C4-2B (cell line): ENCODE measurements around the gene ARHGEF33.
A peak's percentile ranks its signal among the peaks of the same experiment; 100 is the strongest.

Source experiments
- H3K27ac ChIP-seq: fragments of 450-650 bp; 2 replicates; pipeline ENCODE4 v1.5.1; 2017
- ZFX ChIP-seq: fragments of 450-650 bp; IDR thresholded peaks from 2 replicates; pipeline ENCODE4 v1.6.1; 2017
- TF ChIP-seq, protein P1 (sequence below): fragments of 450-650 bp; conservative IDR thresholded peaks from 2 replicates; pipeline ENCODE4 v1.5.1; 2017; ENCODE audit warnings: mild to moderate bottlenecking

The ARHGEF33 gene

GRCh38 chr2:38875227-38875575, 14.5 kb upstream of the ARHGEF33 start:
- peak overlapping the region; percentile 60 for H3K27ac ChIP-seq
- no peak for TF ChIP-seq ZFX

DNA sequence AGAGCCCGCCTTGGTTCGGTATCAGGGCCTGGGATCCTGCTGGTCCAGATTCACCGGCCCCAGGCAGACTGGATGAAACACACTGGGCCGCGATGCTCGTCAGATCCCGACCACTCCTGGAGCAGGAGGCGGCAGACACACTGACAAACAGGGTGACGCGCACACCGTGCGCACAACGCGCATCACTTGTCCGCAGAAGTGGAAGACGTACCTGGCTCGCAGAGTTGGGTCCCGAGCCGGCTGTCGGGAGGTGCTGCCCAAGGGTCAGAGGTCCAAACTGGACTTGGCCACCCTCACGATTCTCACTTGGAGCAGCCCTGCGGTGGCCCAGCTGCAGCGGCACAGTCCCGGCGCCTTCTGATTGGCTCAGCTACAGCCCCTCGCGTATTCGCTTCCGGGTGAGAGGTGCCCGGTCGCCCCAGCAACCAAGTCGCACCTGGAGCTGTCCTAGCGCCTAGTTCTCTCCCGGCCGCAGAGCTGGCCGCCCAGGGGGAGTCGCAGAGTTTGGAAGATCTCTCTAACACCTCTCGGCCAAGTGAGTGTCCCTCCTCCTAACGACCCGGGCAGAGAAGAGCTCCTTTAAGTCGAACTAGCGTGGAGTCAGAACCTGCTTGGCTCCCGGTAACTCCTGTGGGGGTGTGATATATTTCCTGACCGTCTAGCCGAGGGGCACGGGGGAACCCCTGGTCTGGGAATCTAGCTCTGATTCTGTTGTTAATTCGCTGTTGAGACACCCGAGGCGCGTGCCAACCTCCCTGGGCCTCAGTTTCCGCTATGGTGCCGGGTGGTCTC, 13.9 kb upstream of the ARHGEF33 start, which contains the start of the genes DHX57 and MORN2:
Gene DHX57, minus strand, starts transcription at position 359 of the 792 bp plus-strand sequence. CDS start 7,529 bp downstream, outside the sequence.
Gene MORN2, plus strand, starts transcription at position 401 of the 792 bp plus-strand sequence.
- TF ChIP-seq ZFX = no peak
- TF ChIP-seq, protein P1, sequence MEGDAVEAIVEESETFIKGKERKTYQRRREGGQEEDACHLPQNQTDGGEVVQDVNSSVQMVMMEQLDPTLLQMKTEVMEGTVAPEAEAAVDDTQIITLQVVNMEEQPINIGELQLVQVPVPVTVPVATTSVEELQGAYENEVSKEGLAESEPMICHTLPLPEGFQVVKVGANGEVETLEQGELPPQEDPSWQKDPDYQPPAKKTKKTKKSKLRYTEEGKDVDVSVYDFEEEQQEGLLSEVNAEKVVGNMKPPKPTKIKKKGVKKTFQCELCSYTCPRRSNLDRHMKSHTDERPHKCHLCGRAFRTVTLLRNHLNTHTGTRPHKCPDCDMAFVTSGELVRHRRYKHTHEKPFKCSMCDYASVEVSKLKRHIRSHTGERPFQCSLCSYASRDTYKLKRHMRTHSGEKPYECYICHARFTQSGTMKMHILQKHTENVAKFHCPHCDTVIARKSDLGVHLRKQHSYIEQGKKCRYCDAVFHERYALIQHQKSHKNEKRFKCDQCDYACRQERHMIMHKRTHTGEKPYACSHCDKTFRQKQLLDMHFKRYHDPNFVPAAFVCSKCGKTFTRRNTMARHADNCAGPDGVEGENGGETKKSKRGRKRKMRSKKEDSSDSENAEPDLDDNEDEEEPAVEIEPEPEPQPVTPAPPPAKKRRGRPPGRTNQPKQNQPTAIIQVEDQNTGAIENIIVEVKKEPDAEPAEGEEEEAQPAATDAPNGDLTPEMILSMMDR = no peak
- H3K27ac ChIP-seq = peak within 1 kb of the TSS; percentile 60

- peak overlapping the region; percentile 60 for H3K27ac ChIP-seq
- no peak for TF ChIP-seq ZFX
- TF ChIP-seq, protein P1 = no peak
Measured at GRCh38 chr2:38876407-38876806, 13.3 kb upstream of the ARHGEF33 start.

DNA sequence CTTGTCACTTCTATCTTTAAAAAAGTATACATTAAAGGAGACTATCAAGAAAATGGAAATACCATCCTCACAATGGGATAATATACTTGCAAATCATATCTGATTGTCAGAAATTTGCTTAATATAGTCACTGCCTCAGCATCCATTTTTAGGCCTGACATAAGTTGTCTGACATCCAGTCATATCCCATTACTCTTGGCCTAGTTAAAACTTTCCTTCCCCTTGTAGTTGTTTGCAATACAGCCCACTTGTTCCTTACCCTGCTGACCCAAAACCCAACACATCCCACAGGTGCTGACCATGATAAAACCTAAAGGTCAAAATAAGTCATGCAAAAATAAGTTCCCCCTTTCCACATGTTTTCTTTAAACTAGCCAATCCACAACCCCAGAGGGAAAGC, 3.6 kb upstream of the ARHGEF33 start:
- no peak overlapping the region for H3K27ac ChIP-seq
- TF ChIP-seq ZFX = no peak
- TF ChIP-seq, protein P1 = no peak

DNA sequence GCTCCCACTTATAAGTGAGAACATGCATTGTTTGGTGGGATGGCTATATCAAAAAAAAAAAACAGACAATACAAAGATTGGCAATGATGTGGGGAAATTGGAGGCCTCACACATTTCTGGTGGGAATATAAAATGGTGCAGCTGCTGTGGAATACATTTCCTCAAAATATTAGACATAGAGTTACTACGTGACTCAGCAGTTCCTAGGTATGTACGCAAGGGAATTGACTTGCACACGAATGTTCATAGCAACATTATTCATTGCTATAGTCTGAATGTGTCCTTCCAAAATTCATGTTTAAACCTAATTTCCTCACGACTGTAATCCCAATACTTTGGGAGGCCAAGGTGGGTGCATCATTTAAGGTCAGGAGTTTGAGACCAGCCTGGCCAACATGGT, 2.3 kb upstream of the ARHGEF33 start:
- H3K27ac ChIP-seq = no peak overlapping the region
- no peak for TF ChIP-seq ZFX
- TF ChIP-seq, protein P1 = no peak

DNA sequence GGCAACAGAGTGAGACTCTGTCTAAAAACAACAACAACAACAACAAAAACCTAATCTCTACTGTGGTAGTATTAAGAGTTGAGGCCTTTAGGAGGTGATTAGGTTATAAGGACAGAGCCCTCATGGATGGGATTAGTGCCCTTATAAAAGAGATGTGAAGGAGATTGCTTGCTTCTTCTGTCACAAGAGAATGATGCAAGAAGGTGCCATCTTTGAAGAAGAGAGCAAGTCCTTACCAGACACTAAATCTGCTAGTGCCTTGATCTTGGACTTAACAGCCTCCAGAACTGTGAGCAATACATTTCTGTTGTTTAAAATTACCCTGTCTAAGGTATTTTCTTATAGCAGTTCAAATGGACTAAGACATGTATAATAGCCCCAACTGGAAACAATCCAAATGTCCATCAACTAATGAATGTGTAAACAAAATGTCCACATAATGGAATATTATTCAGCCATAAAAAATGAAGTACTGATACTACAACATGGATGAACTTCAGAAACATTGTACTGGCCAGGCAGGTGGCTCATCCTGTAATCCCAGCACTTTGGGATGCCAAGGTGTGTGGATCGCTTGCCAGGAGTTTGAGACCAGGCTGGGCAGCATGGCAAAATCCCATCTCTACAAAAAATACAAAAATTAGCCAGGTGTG, 1.6 kb upstream of the ARHGEF33 start:
- H3K27ac ChIP-seq = no peak overlapping the region
- TF ChIP-seq, protein P1 = no peak
- no peak for TF ChIP-seq ZFX

- no peak for TF ChIP-seq ZFX
- TF ChIP-seq, protein P1 = no peak
Measured at GRCh38 chr2:38889045-38889444, 630 bp upstream of the ARHGEF33 start.

More at GRCh38 chr2:38889045-38889444, 630 bp upstream of the ARHGEF33 start:
- H3K27ac ChIP-seq = no peak overlapping the region
